Hippocampal formation (tissue), 2 donors: ENCODE results near the gene ACVR1C.
A peak's percentile ranks its signal among the peaks of the same experiment; 100 is the strongest.

Experiments
- DNase-seq, 2 donors: peaks; one replicate each; lab custom pipeline; 2025; lab: John Stamatoyannopoulos, UW

Gene ACVR1C

DNA sequence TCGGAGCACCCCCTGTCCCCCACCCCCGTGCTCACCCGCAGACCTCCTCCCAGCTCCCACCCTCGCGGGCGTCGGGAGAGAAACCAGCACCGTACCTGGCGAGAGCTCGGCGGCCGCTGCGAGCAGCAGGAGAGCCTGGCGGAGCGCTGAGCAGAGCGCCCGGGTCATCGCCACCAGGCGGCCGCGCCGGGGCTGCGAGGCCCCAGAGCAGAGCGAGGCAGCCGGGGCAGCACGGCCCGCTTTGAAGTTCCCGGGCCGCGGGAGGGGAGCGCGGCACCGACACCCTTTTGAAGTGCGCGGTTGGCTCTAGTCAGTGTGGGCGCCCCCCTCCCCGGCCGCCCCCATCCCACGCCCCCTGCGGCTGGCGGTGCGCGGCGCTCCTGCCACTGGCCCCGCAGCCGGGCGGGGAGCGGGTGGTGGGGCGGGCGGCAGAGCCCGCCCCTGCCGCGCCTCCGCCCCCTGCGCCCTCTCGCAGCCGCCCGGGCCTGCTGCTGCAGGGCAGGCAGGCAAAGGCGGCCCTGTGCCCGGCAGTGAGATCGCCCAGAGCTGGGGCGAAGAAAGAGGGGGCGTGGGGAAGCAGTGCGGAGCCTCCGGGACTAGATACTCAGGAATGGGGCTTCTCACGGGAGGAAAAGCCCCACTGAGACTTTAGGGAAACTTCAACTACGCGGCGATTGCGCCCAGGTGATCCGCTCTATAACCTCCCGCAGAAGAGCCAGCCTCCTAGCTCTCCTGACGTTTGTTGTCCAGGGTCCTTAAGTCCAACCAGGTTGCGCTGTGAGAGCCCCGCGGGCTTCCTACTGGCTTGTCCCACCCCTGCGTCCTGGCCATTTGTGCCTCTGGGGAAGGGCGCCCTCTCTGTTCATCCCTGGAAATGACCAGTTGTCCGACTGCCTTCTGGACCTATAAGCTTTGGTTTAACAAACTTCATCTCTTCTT is at the start of gene ACVR1C:
TSS of gene ACVR1C (minus strand) at position 388 of the 939 bp plus-strand sequence. CDS start at position 168, 220 bp downstream.
- peak; percentile 57 to 75 for DNase-seq

- no peak for DNase-seq
Observed at GRCh38 chr2:157677941-157678340, 49.3 kb upstream of the ACVR1C start.

- DNase-seq: no peak
Observed at GRCh38 chr2:157672129-157672528, 43.5 kb upstream of the ACVR1C start.

GRCh38 chr2:157662401-157662800 is 33.7 kb upstream of the ACVR1C start:
- no peak for DNase-seq

- no peak for DNase-seq
Observed at GRCh38 chr2:157661776-157662175, 33.1 kb upstream of the ACVR1C start.

GRCh38 chr2:157657858-157658257 is 29.2 kb upstream of the ACVR1C start:
- no peak for DNase-seq

- no peak for DNase-seq
Observed at GRCh38 chr2:157657101-157657500, 28.4 kb upstream of the ACVR1C start.

DNA sequence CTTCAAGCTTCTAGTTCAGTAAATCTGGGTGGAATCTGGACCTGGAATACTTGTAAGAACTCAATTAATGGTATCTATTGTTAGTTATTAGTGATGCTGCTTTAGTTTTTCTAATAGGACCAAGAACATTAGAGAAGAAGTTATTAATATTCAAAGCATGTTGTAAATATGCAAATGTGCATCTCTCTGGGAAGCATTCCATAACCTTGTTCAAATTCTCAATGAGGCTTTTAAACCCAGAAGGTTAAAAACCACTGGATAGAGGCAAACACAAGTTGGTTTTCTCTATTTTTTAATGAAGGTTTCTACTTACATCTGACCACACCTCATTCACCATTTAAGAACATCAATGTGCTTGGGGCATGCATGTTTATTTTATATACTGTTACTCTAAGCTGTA is 16.1 kb upstream of the ACVR1C start:
- peak in 1 of 2 donors; percentile 51 for DNase-seq

- no peak for DNase-seq
Observed at GRCh38 chr2:157631861-157632260, 3.2 kb upstream of the ACVR1C start.

GRCh38 chr2:157627594-157628476 is 829 bp downstream of the ACVR1C start:
- no peak for DNase-seq

DNA sequence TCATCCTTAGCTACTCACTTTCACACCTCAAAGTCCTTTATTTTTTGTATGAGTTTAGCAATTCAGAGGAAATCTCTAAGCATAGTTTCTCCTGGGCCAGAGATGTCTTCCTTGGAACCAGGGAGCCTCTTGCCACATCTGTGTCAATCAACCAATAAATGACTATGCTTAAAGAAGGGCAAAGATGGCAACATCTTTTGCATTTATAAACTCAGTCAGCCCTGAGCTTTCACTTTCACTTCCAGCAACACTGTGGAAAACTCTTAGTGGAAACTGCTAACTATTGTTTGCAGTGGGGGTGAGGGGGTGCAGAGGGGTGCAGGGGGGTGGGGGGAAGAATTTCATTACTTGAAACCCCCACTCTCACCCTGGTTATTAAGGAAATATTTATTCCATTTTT is 3.4 kb downstream of the ACVR1C start:
- DNase-seq: no peak

DNA sequence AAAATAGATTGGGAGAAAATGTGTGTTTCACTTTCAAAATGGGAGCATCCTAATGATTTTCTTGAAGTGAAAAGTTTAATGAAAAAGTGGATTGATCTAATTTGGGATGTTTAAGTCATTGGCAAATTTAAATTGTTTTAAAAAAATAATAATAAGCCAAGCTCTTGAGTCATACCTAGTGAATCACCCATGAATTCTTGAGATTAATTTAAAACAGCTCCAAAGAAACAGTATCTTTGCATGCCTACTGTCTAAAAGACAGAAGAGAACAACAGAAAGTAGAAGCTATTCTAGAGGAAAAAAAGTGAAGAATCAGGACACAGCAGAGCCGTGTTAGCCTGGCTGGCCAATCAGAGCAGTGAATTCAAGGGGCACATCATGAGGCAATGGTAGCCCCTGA is 7.7 kb downstream of the ACVR1C start:
- no peak for DNase-seq

- DNase-seq: no peak
Observed at GRCh38 chr2:157611726-157612125, 16.9 kb downstream of the ACVR1C start.

GRCh38 chr2:157611110-157611509 is 17.6 kb downstream of the ACVR1C start:
- no peak for DNase-seq

- DNase-seq: no peak
Observed at GRCh38 chr2:157606534-157606933, 22.1 kb downstream of the ACVR1C start.

DNA sequence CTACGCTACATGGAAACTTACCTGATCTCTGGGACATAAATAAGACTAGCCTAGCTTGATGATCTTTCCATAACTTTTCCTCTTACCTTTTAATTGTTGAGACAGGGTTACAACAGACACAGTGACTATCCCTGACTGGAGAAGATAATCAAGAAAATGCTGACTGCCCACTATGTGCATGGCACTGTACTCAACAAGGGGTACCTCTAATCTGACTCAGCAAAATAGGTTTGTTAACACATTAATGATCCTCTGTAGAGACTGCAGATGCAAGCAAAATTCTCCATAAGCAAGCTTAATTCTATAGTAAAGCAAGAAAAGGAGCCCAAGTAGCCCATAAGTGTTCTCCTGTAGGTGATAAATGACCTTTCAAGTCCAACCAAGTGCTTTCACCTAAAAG is 25.5 kb downstream of the ACVR1C start:
- DNase-seq: no peak

GRCh38 chr2:157601807-157602206 is 26.9 kb downstream of the ACVR1C start:
- no peak for DNase-seq

DNA sequence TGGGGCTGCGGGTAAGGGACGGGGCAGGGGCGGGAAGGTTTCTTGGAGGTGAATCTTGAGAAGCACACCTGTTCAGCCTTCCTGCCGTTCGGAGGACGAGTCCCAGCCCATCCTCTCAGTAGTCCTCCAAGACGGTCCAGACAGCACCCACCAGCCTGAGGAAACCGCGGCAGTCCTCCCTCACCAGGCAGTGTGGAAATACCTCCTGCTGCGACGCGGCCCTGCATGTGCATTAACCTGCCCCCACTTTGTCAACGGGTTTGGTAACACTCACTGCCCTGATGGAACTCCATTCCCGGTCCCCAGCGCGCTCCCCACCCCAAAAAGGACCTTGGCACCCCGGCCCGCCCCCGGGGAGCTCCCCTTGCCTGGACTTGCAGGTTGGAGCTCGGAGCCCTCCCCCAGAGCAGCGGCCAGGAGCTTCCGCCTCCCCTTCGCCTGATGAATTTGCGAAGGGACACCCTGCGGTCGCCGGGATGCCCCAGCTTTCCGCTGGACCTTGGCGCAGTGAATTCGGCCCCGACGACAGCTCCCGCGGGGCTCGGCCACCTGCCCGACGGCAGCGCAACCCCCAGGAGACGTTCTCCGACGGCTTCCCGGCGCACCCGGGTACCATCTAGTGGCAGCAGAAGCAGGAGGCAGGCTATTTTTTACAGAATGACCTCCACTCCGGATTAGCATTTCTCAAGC is 31.5 kb downstream of the ACVR1C start:
- DNase-seq: peak in 1 of 2 donors; percentile 22

DNA sequence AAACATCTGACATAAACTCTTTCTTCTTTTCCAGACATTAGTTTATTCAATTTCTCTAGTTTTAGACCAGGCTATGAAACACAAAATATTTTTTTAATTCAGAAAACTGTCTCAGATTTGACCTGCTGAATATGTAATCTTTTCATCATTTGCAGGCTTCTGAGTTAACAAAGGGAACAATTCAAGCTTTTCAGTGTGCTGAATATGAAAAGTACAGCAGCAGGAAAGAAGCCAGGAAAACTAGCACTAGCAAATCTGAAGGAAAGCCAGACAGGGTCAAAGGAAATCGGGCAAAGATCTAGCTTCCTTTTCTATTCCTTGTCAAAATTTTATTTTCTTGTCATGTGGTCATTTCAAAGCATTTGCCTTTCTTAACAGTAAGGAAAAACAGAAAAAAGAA is 35.3 kb downstream of the ACVR1C start:
- DNase-seq: peak in 1 of 2 donors; percentile 70

GRCh38 chr2:157592948-157593347 is 35.7 kb downstream of the ACVR1C start:
- peak in 1 of 2 donors; percentile 56 for DNase-seq

DNA sequence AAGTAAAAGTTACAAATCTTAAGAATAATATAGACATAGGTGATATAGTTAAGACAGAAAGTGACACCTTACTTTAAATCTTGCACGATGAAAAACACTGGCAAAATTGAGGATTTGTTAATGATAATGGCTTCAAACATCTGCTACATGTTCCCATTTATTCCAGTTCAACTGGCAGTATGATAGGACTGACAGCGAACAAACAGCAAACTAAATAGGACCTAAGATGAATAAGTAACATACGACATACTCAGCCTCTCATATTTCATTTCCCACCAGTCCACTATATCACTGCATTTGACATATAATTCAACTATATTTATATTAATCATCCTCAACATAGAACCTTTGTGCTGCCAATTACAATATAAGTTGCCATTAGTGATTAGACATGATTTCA is 36.3 kb downstream of the ACVR1C start:
- no peak for DNase-seq

DNA sequence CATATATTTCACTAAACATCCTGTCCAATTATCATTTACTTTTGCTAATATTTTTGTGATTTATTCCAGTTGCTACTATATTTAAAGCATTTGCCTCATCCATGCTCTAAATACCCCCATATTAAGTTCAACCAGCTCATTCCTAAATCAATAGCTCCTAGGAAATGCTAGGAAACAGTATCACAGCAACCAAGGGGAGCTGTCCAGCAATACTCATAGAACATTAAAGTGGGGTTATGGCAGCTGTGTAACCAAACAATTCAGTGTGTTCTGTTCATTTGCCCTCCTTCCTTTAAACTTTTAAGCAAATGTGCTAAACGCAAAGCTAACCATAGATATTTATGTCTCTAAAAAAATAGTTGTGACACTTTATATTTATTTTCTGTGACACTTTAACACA is 41.1 kb downstream of the ACVR1C start:
- DNase-seq: peak in 1 of 2 donors; percentile 10
